Right ventricle myocardium superior (tissue), 1 donor: ENCODE measurements around the gene DGKH. TPM values are rescaled to one million over a fixed set of nuclear protein-coding genes. Genes with fewer than 3 reads are reported as not detected.
A peak's percentile ranks its signal among the peaks of the same experiment; 100 is the strongest.
"Not testable (repeated sequence)": the region's sequence is repeated elsewhere in the genome, so short reads cannot be mapped to it uniquely, and the experiment has no call there.

Source experiments
- ATAC-seq: fragments of 200-7000 bp; cut with Tn5 transposase; one replicate; pipeline ENCODE4 v1.9.1; 2020; ENCODE audit warnings: mild to moderate bottlenecking; ENCODE audit not compliant: poor library complexity
- DNase-seq: peaks from one replicate; pipeline ENCODE4 v3.0.0-alpha.2; 2020
- intact Hi-C: fragments of 100-400 bp; cut with DNase I; formaldehyde crosslinking; loops from one replicate; pipeline ENCODE4 v1.11.2; 2022
- total RNA-seq: library from RNA; stranded (reverse); fragmentation: NEBNext Ultra II Directional; extraction: Animal tissue kit (Norgen Biotek cat#: 25700); gene quantifications from one replicate; pipeline ENCODE4 v1.2.1, GENCODE V29; 2021
- donor health status: DM: no; HTN: yes; CAD: no; lungs with severe emphysema.

Gene DGKH
- total RNA-seq, 1 donor from 2014 or later = 4.2 TPM

GRCh38 chr13:42140494-42140893, 92.0 kb downstream of the DGKH start:
- intact Hi-C loops = no loop called here
- DNase-seq (no peak), ATAC-seq (no peak)

GRCh38 chr13:42141052-42141451, 92.6 kb downstream of the DGKH start:
- DNase-seq, ATAC-seq, intact Hi-C loops: not testable (repeated sequence)

DNA sequence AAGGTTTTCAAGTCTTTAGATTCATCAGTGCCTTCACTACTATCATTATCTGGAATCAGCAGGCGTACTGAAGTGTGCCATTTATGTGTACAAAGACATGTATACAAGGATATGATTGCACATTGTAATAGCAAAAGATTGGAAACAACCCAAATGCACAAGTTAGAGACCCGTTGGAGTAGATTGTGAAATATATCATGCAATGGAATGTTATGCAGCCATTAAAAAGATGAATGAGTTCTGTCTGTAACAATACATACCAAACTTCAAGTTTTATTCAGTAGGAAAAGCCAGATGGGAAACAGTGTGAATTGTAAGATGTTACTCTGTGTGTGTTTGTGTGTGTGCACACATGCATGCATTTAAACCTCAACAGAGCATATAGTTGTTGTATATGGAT, 97.9 kb downstream of the DGKH start:
- DNase-seq = no peak
- intact Hi-C loops = no loop called here
- ATAC-seq = no peak

- ATAC-seq (no peak), DNase-seq (no peak)
- intact Hi-C loops = no loop called here
Observed at GRCh38 chr13:42148538-42148937, 100.1 kb downstream of the DGKH start.

DNA sequence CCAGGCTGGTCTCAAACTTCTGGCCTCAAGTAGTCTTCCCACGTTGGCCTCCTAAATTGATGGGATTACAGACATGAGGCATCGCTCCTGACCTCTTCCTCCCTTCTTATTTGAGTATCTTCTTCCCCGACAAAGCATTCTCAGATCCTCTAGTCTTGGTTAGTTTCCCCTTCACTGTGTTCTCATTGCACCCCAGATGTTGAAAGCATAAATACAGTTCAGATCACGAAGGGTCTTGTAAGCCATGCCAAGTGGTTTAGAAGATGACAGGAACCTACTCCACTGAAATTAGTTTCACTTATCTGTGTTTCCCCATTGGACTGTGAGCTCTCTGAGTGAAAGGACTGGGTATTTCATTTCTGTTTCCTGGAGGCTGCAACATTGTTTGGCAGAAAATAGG, 100.7 kb downstream of the DGKH start:
- ATAC-seq (no peak), DNase-seq (no peak)
- intact Hi-C loops = no loop called here

DNA sequence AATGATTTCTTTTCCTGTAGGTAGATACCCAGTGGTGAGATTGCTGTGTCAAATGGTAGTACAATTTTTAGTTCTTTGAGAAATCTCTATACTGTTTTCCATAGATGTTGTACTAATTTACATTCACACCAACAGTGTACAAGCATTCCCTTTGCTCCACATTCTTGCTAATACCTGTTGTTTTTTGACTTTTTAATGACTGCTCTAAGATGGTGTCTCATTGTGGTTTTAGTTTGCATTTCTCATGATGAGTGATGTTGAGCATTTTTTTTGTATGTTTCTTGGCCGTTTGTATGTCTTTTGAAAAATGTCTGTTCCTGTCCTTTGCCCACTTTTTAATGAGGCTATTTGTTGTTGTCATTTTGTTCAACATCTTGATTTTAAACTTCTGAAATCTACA, 103.3 kb downstream of the DGKH start:
- intact Hi-C loops = no loop called here
- DNase-seq (no peak), ATAC-seq (no peak)

DNA sequence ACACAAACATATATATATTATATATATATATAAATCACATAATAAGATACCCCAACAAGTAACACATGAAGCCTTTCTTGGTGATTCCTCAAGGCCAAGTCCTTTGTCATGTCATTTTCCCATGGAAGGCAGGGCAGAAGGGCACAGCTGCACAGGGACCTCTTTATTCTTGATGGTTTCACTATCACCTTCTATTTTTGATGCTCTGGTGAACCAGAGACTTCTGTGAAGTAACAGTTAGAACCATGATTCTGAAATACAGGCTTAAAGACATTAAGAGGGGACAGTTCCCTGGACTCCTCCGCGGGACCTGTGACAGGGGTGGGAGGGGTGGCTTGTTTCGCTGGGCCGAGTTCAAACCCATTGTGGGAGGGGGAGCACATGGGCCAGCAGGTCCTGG, 104.0 kb downstream of the DGKH start:
- no peak for DNase-seq
- no peak for ATAC-seq
- intact Hi-C loops = no loop called here

GRCh38 chr13:42153199-42154113, 105.0 kb downstream of the DGKH start:
- ATAC-seq (no peak), DNase-seq (no peak)
- intact Hi-C loops = no loop called here

GRCh38 chr13:42155251-42155650, 106.8 kb downstream of the DGKH start:
- ATAC-seq (no peak), DNase-seq (no peak)
- intact Hi-C loops = no loop called here

- DNase-seq, ATAC-seq, intact Hi-C loops: not testable (repeated sequence)
Observed at GRCh38 chr13:42163338-42163737, 114.9 kb downstream of the DGKH start.

DNA sequence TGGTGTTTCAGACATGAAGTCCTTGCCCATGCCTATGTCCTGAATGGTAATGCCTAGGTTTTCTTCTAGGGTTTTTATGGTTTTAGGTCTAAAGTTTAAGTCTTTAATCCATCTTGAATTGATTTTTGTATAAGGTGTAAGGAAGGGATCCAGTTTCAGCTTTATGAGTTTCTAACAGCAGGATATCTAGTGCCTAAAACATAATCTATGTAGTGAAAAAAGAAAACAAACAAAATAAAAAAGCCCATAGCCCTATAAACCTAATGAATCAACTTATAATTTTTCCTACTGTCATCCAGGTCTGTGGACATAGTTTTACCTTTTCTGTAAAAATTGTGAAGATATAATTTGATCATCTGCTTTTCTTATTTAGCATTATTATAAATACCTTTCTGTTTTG, 115.5 kb downstream of the DGKH start:
- DNase-seq, intact Hi-C loops, ATAC-seq: not testable (repeated sequence)

GRCh38 chr13:42164557-42165125, 116.2 kb downstream of the DGKH start:
- DNase-seq (no peak), ATAC-seq (no peak)
- intact Hi-C loops = no loop called here

DNA sequence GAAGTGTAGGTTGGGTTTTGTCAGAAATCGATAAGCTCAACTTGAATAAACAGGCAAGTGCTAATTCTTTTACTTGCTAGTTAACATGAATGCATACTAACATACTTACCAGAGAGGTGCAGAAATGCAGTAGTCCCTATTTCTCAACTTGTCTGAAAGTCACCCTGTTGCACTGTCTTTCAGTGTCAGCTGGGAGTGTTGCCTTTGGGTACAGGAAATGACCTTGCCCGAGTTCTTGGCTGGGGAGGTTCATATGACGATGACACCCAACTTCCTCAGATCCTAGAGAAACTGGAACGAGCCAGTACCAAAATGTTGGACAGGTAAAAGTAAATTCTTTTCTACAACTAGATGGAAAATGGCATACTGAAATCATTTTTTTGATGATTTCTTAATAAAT, 120.0 kb downstream of the DGKH start:
- ATAC-seq = no peak
- intact Hi-C loops = no loop called here
- DNase-seq = no peak

GRCh38 chr13:42170029-42170428, 121.6 kb downstream of the DGKH start:
- intact Hi-C loops = no loop called here
- no peak for ATAC-seq

GRCh38 chr13:42173789-42174343, 125.4 kb downstream of the DGKH start:
- intact Hi-C loops = no loop called here
- ATAC-seq = no peak

More at GRCh38 chr13:42170029-42170428, 121.6 kb downstream of the DGKH start:
- no peak for DNase-seq

GRCh38 chr13:42174344-42175162, 126.1 kb downstream of the DGKH start:
- intact Hi-C loops = no loop called here
- DNase-seq (no peak), ATAC-seq (no peak)

More at GRCh38 chr13:42173789-42174343, 125.4 kb downstream of the DGKH start:
- DNase-seq = no peak

GRCh38 chr13:42176294-42176693, 127.8 kb downstream of the DGKH start:
- ATAC-seq = no peak
- no peak for DNase-seq
- intact Hi-C loops = no loop called here

DNA sequence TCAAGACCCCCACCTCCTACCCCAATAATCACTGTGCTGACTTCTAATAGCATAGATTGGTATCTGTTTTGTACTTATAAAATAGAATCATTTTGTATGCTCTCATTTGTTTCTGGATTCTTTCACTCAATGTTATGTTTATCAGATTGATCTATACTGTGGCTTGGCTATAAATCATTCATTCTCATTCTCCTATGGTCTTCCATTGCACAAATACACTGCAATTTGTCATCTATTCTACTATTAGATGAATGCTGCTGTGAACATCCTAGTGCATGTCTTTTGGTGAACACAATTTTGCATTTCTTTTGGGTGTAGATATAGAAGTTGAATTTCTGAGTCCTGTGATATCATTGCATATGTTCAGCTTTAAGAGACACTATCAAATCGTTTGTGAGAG, 128.7 kb downstream of the DGKH start:
- intact Hi-C loops = no loop called here
- DNase-seq (no peak), ATAC-seq (no peak)

DNA sequence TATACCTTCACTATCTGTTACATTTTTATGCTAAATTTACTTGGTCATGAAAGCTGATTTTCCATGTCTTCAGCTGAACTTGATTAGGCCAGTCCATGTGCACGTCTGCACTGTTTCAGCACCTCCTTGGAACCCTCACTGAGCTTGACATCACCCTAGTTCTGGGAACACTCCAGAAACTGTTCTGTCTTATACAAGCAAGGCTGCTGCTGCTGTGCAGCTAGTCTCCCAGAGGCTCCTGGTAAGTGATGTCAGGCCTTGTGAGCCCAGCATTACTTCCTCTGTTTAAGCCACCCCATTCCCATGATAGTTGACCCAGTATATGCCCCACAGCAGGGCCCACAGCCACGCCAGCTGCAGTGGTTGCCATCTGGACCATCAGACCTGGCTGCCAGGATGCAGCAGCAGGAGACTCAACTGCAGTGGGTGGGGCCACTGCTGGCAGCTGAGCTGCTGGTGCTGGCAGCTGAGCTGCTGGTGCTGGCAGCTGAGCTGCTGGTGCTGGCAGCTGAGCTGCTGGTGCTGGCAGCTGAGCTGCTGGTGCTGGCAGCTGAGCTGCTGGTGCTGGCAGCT, 133.0 kb downstream of the DGKH start:
- DNase-seq (no peak), ATAC-seq (peak; percentile 51)
- intact Hi-C loops = no loop called here
